A549 treated with AZD2906 at 1 μM for 4 hours (cell line): ENCODE data around the gene KCTD20. TPM values are rescaled to one million over a fixed set of nuclear protein-coding genes. Genes with fewer than 3 reads are reported as not detected.

Experiments
- total RNA-seq: library from RNA; stranded (reverse); fragments of 200-300 nt; extraction: Qiagen RNA extraction; gene quantifications from 5 replicates; pipeline ENCODE4 v1.2.3, GENCODE V29; 2022

The KCTD20 gene
- 15.1 to 19.7 TPM (median 16.2 TPM) in 5 replicates for total RNA-seq

DNA sequence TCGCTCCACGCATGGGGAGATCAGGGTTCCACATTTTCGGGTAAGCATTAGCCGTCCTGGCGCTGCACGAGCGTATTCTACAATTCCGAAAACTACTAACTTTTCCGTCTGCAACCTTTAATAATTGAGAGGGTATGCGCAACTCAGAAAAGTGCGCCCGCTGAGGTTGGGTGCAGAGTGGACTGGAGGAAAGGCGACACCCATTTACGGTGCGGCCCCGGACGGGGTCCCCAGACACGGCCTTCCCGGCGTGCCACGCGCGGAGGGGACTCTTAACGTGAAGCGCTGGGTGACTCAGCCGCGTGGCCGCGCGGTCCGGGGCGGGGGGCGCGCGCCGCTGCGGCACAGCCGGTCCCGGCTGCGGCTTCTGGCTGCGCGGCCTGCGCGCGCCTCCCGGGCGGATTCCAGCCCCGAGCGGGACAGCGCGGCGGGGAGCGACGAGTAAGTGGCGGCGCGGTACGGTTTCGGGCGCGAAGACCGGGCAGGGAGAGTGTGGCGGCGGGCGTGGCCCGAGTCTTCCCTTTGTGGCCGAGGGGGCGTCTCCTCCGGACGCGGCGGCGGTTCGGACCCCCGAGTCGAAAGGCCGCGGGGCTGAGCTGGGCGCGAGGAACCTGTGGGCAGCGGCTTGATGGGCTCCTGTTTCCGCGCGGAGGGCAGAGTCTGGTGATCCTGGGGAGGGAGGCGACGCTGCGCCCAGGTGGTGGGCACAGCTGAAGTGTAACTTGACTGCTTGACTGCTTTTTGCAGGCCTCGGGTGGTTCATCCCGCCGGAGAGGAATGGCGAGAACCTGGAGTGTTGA lies at the start of gene KCTD20, which contains the start of gene PXT1:
KCTD20 (plus strand) TSS at position 330 of the 800 bp plus-strand sequence. CDS start 27,098 bp downstream, outside the sequence.
PXT1 (minus strand) TSS at position 184 of the 800 bp plus-strand sequence. CDS start 16,772 bp downstream, outside the sequence.

Other genes starting within 250 kb of the KCTD20 start
- gene BRPF3, start 246.3 kb upstream of the KCTD20 start, total RNA-seq, result 8.3 to 9.5 TPM (median 9.1 TPM) in 5 replicates
- not detected in 5 replicates for gene PNPLA1, start 172.9 kb upstream of the KCTD20 start, total RNA-seq
- 0.02 to 0.05 TPM (median 0.02 TPM) in 4 of 5 replicates, not detected in the other for gene BNIP5, start 106.1 kb upstream of the KCTD20 start, total RNA-seq
- gene ETV7, start 55.3 kb upstream of the KCTD20 start, total RNA-seq, result 0.08 to 0.20 TPM (median 0.13 TPM) in 4 of 5 replicates, not detected in the other
- gene PXT1, start 146 bp upstream of the KCTD20 start, total RNA-seq, result not detected in 5 replicates
- gene STK38, start 104.5 kb downstream of the KCTD20 start, total RNA-seq, result 14.6 to 15.7 TPM (median 15.3 TPM) in 5 replicates
- gene SRSF3, start 151.4 kb downstream of the KCTD20 start, total RNA-seq, result 481 to 703 TPM (median 512 TPM) in 5 replicates
- gene CDKN1A, start 235.7 kb downstream of the KCTD20 start, total RNA-seq, result 238 to 313 TPM (median 284 TPM) in 5 replicates